ENCODE results near the gene GLS.

DNA sequence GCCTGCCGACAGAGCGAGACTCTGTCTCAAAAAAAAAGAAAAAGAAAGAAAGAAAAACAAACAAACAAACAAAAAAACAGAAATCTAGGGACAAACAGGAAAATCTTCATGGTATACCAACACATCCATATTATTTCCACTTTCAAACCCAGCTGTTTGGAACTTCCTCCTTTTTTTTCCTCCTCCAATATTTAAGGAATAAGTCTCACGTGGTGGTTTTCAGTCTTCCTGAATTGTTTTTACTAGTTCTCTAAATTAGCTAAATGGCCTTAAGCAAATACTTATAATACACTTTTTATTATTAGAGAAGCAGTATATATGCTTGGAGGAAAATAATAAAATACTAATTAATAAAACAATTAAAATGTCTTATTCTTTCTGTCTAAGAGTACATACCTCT lies 48.7 kb upstream of the GLS start:
- TF ChIP-seq POLR2A (IDR thresholded peaks at IDR 0.05), result no peak
- TF ChIP-seq, protein P1, sequence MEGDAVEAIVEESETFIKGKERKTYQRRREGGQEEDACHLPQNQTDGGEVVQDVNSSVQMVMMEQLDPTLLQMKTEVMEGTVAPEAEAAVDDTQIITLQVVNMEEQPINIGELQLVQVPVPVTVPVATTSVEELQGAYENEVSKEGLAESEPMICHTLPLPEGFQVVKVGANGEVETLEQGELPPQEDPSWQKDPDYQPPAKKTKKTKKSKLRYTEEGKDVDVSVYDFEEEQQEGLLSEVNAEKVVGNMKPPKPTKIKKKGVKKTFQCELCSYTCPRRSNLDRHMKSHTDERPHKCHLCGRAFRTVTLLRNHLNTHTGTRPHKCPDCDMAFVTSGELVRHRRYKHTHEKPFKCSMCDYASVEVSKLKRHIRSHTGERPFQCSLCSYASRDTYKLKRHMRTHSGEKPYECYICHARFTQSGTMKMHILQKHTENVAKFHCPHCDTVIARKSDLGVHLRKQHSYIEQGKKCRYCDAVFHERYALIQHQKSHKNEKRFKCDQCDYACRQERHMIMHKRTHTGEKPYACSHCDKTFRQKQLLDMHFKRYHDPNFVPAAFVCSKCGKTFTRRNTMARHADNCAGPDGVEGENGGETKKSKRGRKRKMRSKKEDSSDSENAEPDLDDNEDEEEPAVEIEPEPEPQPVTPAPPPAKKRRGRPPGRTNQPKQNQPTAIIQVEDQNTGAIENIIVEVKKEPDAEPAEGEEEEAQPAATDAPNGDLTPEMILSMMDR (IDR thresholded peaks at IDR 0.05), result no peak

Data from thyroid gland (tissue), 4 donors.